BLaER1 treated with 17β-estradiol and CSF1 and Interleukin-3, amounts not matched to agents 10 nM and 100 nM (cell line): ENCODE results near the gene ZNF280A.
"Not testable (repeated sequence)": the region's sequence is repeated elsewhere in the genome, so short reads cannot be mapped to it uniquely, and the experiment has no call there.

ENCODE experiments used
- H3K27ac ChIP-seq, 11 experiments: shearing (Covaris generic); formaldehyde crosslinking; 2 replicates each; pipeline ENCODE4 v1.8.1; 2022
- H3K27me3 ChIP-seq, 11 experiments: shearing (Covaris generic); formaldehyde crosslinking; 2 replicates each; pipeline ENCODE4 v1.8.1; 2022
- H3K36me3 ChIP-seq, 11 experiments: shearing (Covaris generic); formaldehyde crosslinking; 2 replicates each; pipeline ENCODE4 v1.8.1; 2022
- H3K4me1 ChIP-seq, 10 experiments: shearing (Covaris generic); formaldehyde crosslinking; 2 replicates each; pipeline ENCODE4 v1.8.1; 2022
- H3K4me2 ChIP-seq, 11 experiments: shearing (Covaris generic); formaldehyde crosslinking; 2 replicates each; pipeline ENCODE4 v1.8.1; 2022
- H3K4me3 ChIP-seq, 10 experiments: shearing (Covaris generic); formaldehyde crosslinking; 2 replicates each; pipeline ENCODE4 v1.8.1; 2022
- H3K9ac ChIP-seq, 11 experiments: shearing (Covaris generic); formaldehyde crosslinking; 2 replicates each; pipeline ENCODE4 v1.8.1; 2022
- H3K9me3 ChIP-seq, 11 experiments: shearing (Covaris generic); formaldehyde crosslinking; replicated peaks in 1 of 11; 2 replicates each; pipeline ENCODE4 v1.8.1; 2022
- H4K20me1 ChIP-seq, 11 experiments: shearing (Covaris generic); formaldehyde crosslinking; 2 replicates each; pipeline ENCODE4 v1.8.1; 2022
- Cebpa-rat ChIP-seq, 11 experiments: shearing (Covaris generic); IDR thresholded peaks; 2 replicates each; pipeline ENCODE4 v1.8.1; 2022

The ZNF280A gene

GRCh38 chr22:22486132-22486899 lies 33.8 kb downstream of the ZNF280A start:
- no peak overlapping the region for H3K4me2 ChIP-seq
- no peak overlapping the region for H3K9ac ChIP-seq
- H3K4me1 ChIP-seq = peaks cover 6 to 16% (median 12%) of the 10 kb centered on the region in 10 experiments; a peak in 16 of 20 replicates
- H3K4me3 ChIP-seq = no peak overlapping the region
- H4K20me1 ChIP-seq = no peaks in the 10 kb centered on the region
- no peaks in the 10 kb centered on the region for H3K27me3 ChIP-seq
- H3K9me3 ChIP-seq = peaks cover 0 to 7% (median 0%) of the 10 kb centered on the region in 11 experiments; a peak in 1 of 22 replicates
- H3K36me3 ChIP-seq = peaks cover 10 to 59% (median 32%) of the 10 kb centered on the region in 11 experiments; a peak in 20 of 22 replicates
- H3K27ac ChIP-seq = no peak overlapping the region
- no peak for TF ChIP-seq Cebpa-rat (IDR thresholded peaks at IDR 0.05)

- Histone ChIP-seq H4K20me1 (no peaks in the 10 kb centered on the region), H3K27ac (no peak overlapping the region), H3K9me3 (peaks cover 0 to 7% (median 0%) of the 10 kb centered on the region in 11 experiments; a peak in 1 of 22 replicates), H3K9ac (no peak overlapping the region), H3K36me3 (peaks cover 10 to 51% (median 31%) of the 10 kb centered on the region in 11 experiments; a peak in 20 of 22 replicates), H3K4me3 (no peak overlapping the region), H3K4me1 (peaks cover 6 to 16% (median 12%) of the 10 kb centered on the region in 10 experiments; a peak in 16 of 20 replicates), H3K4me2 (no peak overlapping the region), H3K27me3 (no peaks in the 10 kb centered on the region)
- no peak for TF ChIP-seq Cebpa-rat (IDR thresholded peaks at IDR 0.05)
Measured at GRCh38 chr22:22485524-22485923, 34.5 kb downstream of the ZNF280A start.

- H3K4me1 ChIP-seq = peaks cover 6 to 31% (median 12%) of the 10 kb centered on the region in 10 experiments; a peak in 17 of 20 replicates
Measured at GRCh38 chr22:22484023-22484422, 36.0 kb downstream of the ZNF280A start.

GRCh38 chr22:22480940-22481339 lies 39.1 kb downstream of the ZNF280A start:
- Histone ChIP-seq H3K9ac (no peak overlapping the region), H4K20me1 (no peaks in the 10 kb centered on the region), H3K9me3 (peaks cover 0 to 7% (median 0%) of the 10 kb centered on the region in 11 experiments; a peak in 1 of 22 replicates), H3K27me3 (no peaks in the 10 kb centered on the region), H3K4me1 (peaks cover 6 to 31% (median 12%) of the 10 kb centered on the region in 10 experiments; a peak in 17 of 20 replicates), H3K27ac (no peak overlapping the region), H3K4me2 (no peak overlapping the region), H3K4me3 (no peak overlapping the region), H3K36me3 (peaks cover 0 to 16% (median 6%) of the 10 kb centered on the region in 11 experiments; a peak in 10 of 22 replicates)
- no peak for TF ChIP-seq Cebpa-rat (IDR thresholded peaks at IDR 0.05)

More at GRCh38 chr22:22484023-22484422, 36.0 kb downstream of the ZNF280A start:
- H3K9ac ChIP-seq = no peak overlapping the region
- no peak overlapping the region for H3K27ac ChIP-seq
- no peak overlapping the region for H3K4me3 ChIP-seq
- no peaks in the 10 kb centered on the region for H4K20me1 ChIP-seq
- TF ChIP-seq Cebpa-rat (IDR thresholded peaks at IDR 0.05) = no peak
- H3K36me3 ChIP-seq = peaks cover 10 to 41% (median 26%) of the 10 kb centered on the region in 11 experiments; a peak in 20 of 22 replicates
- H3K27me3 ChIP-seq = no peaks in the 10 kb centered on the region
- H3K4me2 ChIP-seq = no peak overlapping the region
- peaks cover 0 to 7% (median 0%) of the 10 kb centered on the region in 11 experiments; a peak in 1 of 22 replicates for H3K9me3 ChIP-seq

DNA sequence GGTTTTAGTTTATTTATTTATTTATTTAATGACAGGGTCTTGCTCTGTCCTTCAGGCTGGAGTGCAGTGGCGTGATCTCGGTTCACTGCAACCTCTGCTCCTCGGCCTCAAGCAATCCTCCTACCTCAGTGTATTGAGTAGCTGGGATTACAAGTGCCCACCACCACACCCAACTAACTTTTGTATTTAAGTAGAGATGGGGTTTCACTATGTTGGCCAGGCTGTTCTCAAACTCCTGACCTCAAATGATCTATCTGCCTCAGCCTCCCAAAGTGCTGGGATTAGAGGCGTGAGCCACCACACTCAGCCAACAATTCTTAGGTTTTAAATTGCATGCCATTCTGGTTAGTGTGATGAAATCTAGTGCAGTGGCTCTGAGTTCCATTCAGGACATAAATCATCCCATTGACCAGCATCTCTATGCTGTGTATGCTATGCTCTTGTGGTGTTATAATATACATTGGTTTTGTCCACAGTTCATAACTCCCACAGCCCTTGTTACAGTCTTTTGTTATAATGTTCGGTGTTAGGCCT lies 40.0 kb downstream of the ZNF280A start:
- peaks cover 6 to 31% (median 12%) of the 10 kb centered on the region in 10 experiments; a peak in 17 of 20 replicates for H3K4me1 ChIP-seq
- H3K27ac ChIP-seq = no peak overlapping the region
- H3K4me3 ChIP-seq = no peak overlapping the region
- H3K27me3 ChIP-seq = no peaks in the 10 kb centered on the region
- H3K9ac ChIP-seq = no peak overlapping the region
- peak overlapping the region in 4 of 11 experiments; percentile 28 to 43 (median 38); a peak in 7 of 22 replicates for H3K4me2 ChIP-seq
- no peaks in the 10 kb centered on the region for H4K20me1 ChIP-seq
- peaks cover 0 to 7% (median 0%) of the 10 kb centered on the region in 11 experiments; a peak in 1 of 22 replicates for H3K9me3 ChIP-seq
- no peak for TF ChIP-seq Cebpa-rat (IDR thresholded peaks at IDR 0.05)
- H3K36me3 ChIP-seq = peaks cover 0 to 7% (median 0%) of the 10 kb centered on the region in 11 experiments; a peak in 4 of 22 replicates

- 0 out of 22 replicates have a peak, but pooled peaks cover 0 to 3% (median 0%) of the 10 kb centered on the region in 11 experiments for H3K36me3 ChIP-seq
- H4K20me1 ChIP-seq = no peaks in the 10 kb centered on the region
Measured at GRCh38 chr22:22479116-22479515, 41.0 kb downstream of the ZNF280A start.

GRCh38 chr22:22478470-22478869 lies 41.6 kb downstream of the ZNF280A start:
- TF ChIP-seq Cebpa-rat (IDR thresholded peaks at IDR 0.05) = no peak
- no peaks in the 10 kb centered on the region for H3K36me3 ChIP-seq
- 0 out of 22 replicates have a peak, but pooled peaks cover 0 to 5% (median 0%) of the 10 kb centered on the region in 11 experiments for H3K9me3 ChIP-seq

More at GRCh38 chr22:22479116-22479515, 41.0 kb downstream of the ZNF280A start:
- TF ChIP-seq Cebpa-rat (IDR thresholded peaks at IDR 0.05) = no peak
- no peak overlapping the region for H3K9ac ChIP-seq
- H3K27me3 ChIP-seq = no peaks in the 10 kb centered on the region
- peaks cover 0 to 7% (median 0%) of the 10 kb centered on the region in 11 experiments; a peak in 1 of 22 replicates for H3K9me3 ChIP-seq
- peaks cover 6 to 31% (median 12%) of the 10 kb centered on the region in 10 experiments; a peak in 17 of 20 replicates for H3K4me1 ChIP-seq
- no peak overlapping the region for H3K27ac ChIP-seq
- no peak overlapping the region for H3K4me3 ChIP-seq
- H3K4me2 ChIP-seq = peak overlapping the region in 4 of 11 experiments; percentile 28 to 43 (median 38); a peak in 6 of 22 replicates

GRCh38 chr22:22474733-22475132 lies 45.3 kb downstream of the ZNF280A start:
- Histone ChIP-seq H3K4me2 (no peak overlapping the region), H3K27me3 (no peaks in the 10 kb centered on the region)

More at GRCh38 chr22:22478470-22478869, 41.6 kb downstream of the ZNF280A start:
- H3K9ac ChIP-seq = no peak overlapping the region
- H3K4me2 ChIP-seq = no peak overlapping the region; a peak in 1 of 22 replicates
- H4K20me1 ChIP-seq = no peaks in the 10 kb centered on the region
- H3K4me3 ChIP-seq = no peak overlapping the region
- H3K4me1 ChIP-seq = peaks cover 6 to 31% (median 12%) of the 10 kb centered on the region in 10 experiments; a peak in 17 of 20 replicates
- H3K27me3 ChIP-seq = no peaks in the 10 kb centered on the region
- no peak overlapping the region for H3K27ac ChIP-seq

DNA sequence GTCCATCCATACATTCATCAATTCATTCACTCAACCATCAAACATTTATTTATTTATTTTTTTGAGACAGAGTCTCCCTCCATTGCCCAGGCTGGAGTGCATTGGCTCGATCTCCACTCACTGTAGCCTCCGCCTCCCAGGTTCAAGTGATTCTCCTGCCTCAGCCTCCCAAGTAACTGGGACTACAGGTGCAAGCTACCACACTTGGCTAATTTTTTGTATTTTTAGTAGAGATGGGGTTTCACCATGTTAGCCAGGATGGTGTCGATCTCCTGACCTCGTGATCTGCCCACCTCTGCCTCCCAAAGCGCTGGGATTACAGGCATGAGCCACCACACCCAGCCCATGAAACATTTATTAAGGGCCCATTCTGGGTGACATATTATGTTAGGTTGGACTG lies 49.0 kb downstream of the ZNF280A start:
- not testable (repeated sequence) for H4K20me1 ChIP-seq, H3K4me2 ChIP-seq, H3K4me3 ChIP-seq, H3K27ac ChIP-seq, H3K9ac ChIP-seq, H3K36me3 ChIP-seq, H3K4me1 ChIP-seq, H3K27me3 ChIP-seq
- H3K9me3 ChIP-seq = peaks cover 28 to 54% (median 40%) of the 10 kb centered on the region in 11 experiments

More at GRCh38 chr22:22474733-22475132, 45.3 kb downstream of the ZNF280A start:
- Histone ChIP-seq H3K9ac (no peak overlapping the region), H3K4me3 (no peak overlapping the region), H3K36me3 (no peaks in the 10 kb centered on the region), H3K27ac (no peak overlapping the region), H3K9me3 (peaks cover 5 to 25% (median 13%) of the 10 kb centered on the region in 11 experiments), H3K4me1 (peaks cover 0 to 9% (median 0%) of the 10 kb centered on the region in 10 experiments; a peak in 8 of 20 replicates), H4K20me1 (no peaks in the 10 kb centered on the region)
- no peak for TF ChIP-seq Cebpa-rat (IDR thresholded peaks at IDR 0.05)
